ENCODE measurements around the gene TFF2.

Gene TFF2

GRCh38 chr21:42374864-42375499, 24.2 kb upstream of the TFF2 start:
- H3K27ac ChIP-seq: no peak overlapping the region

GRCh38 chr21:42374457-42374856, 23.7 kb upstream of the TFF2 start:
- H2AFZ ChIP-seq: no peak overlapping the region
- H3K27me3 ChIP-seq (ENCODE audit: control insufficient read depth, insufficient read depth, low read length): no peaks in the 10 kb centered on the region

More at GRCh38 chr21:42374864-42375499, 24.2 kb upstream of the TFF2 start:
- no peak overlapping the region for H3K9ac ChIP-seq
- H3K9me3 ChIP-seq (ENCODE audit: control insufficient read depth, low read length): no peaks in the 10 kb centered on the region
- no peak overlapping the region for H3K4me2 ChIP-seq (ENCODE audit: low read length)
- no peaks in the 10 kb centered on the region for H3K4me1 ChIP-seq
- no peaks in the 10 kb centered on the region for H3K27me3 ChIP-seq (ENCODE audit: control insufficient read depth, insufficient read depth, low read length)
- no peaks in the 10 kb centered on the region for H3K36me3 ChIP-seq (ENCODE audit: control insufficient read depth, insufficient read depth, low read length)
- H3K79me2 ChIP-seq: no peaks in the 10 kb centered on the region
- no peak for TF ChIP-seq CTCF (IDR thresholded peaks at IDR 0.05)
- no peak overlapping the region for H3K4me3 ChIP-seq (ENCODE audit: low read depth, low read length)
- H2AFZ ChIP-seq: no peak overlapping the region

GRCh38 chr21:42373908-42374455, 23.2 kb upstream of the TFF2 start:
- Histone ChIP-seq H3K27ac (no peak overlapping the region), H3K4me3 (ENCODE audit: low read depth, low read length) (no peak overlapping the region), H3K9me3 (ENCODE audit: control insufficient read depth, low read length) (no peaks in the 10 kb centered on the region), H3K79me2 (no peaks in the 10 kb centered on the region), H2AFZ (no peak overlapping the region), H3K4me1 (no peaks in the 10 kb centered on the region), H3K4me2 (ENCODE audit: low read length) (no peak overlapping the region), H3K9ac (no peak overlapping the region), H3K36me3 (ENCODE audit: control insufficient read depth, insufficient read depth, low read length) (no peaks in the 10 kb centered on the region), H3K27me3 (ENCODE audit: control insufficient read depth, insufficient read depth, low read length) (no peaks in the 10 kb centered on the region)
- no peak for TF ChIP-seq CTCF (IDR thresholded peaks at IDR 0.05)

More at GRCh38 chr21:42374457-42374856, 23.7 kb upstream of the TFF2 start:
- no peak overlapping the region for H3K9ac ChIP-seq
- no peak overlapping the region for H3K4me3 ChIP-seq (ENCODE audit: low read depth, low read length)
- H3K4me2 ChIP-seq (ENCODE audit: low read length): no peak overlapping the region
- H3K9me3 ChIP-seq (ENCODE audit: control insufficient read depth, low read length): no peaks in the 10 kb centered on the region
- no peaks in the 10 kb centered on the region for H3K36me3 ChIP-seq (ENCODE audit: control insufficient read depth, insufficient read depth, low read length)
- no peak overlapping the region for H3K27ac ChIP-seq
- H3K79me2 ChIP-seq: no peaks in the 10 kb centered on the region
- H3K4me1 ChIP-seq: no peaks in the 10 kb centered on the region
- no peak for TF ChIP-seq CTCF (IDR thresholded peaks at IDR 0.05)

GRCh38 chr21:42373196-42373907, 22.6 kb upstream of the TFF2 start:
- no peaks in the 10 kb centered on the region for H3K79me2 ChIP-seq
- no peaks in the 10 kb centered on the region for H3K27me3 ChIP-seq (ENCODE audit: control insufficient read depth, insufficient read depth, low read length)
- no peak overlapping the region for H2AFZ ChIP-seq
- H3K9ac ChIP-seq: no peak overlapping the region
- no peaks in the 10 kb centered on the region for H3K36me3 ChIP-seq (ENCODE audit: control insufficient read depth, insufficient read depth, low read length)
- H3K4me3 ChIP-seq (ENCODE audit: low read depth, low read length): no peak overlapping the region
- H3K4me1 ChIP-seq: no peaks in the 10 kb centered on the region
- TF ChIP-seq CTCF (IDR thresholded peaks at IDR 0.05): no peak
- H3K9me3 ChIP-seq (ENCODE audit: control insufficient read depth, low read length): no peaks in the 10 kb centered on the region
- no peak overlapping the region for H3K27ac ChIP-seq
- no peak overlapping the region for H3K4me2 ChIP-seq (ENCODE audit: low read length)
